IMR-90 (cell line): Measurements from ENCODE around the gene TMEM139. TPM values are rescaled to one million over a fixed set of nuclear protein-coding genes. Genes with fewer than 3 reads are reported as not detected.

Experiments
- ATAC-seq: fragments of 200-7000 bp; cut with Tn5 transposase; 2 replicates; pipeline ENCODE4 v1.9.1; 2020; ENCODE audit warnings: low read depth, mild to moderate bottlenecking, moderate library complexity
- BruUV-seq: library from RNA; stranded (reverse); fragments of 400-500 nt; replicated peaks from 2 replicates; lab custom pipeline; 2021; lab: Mats Ljungman, UMichigan
- CTCF ChIA-PET: fragments of 300-600 bp; formaldehyde crosslinking; extraction: SDS; loops from one replicate; lab custom pipeline; 2021; ENCODE audit warnings: antibody characterized with exemption; lab: Yijun Ruan, JAX
- POLR2A ChIA-PET: fragments of 300-600 bp; sonication (Branson Sonifier 250); formaldehyde crosslinking; loops from one replicate; lab custom pipeline; 2022; ENCODE audit warnings: antibody characterized with exemption; ENCODE audit not compliant: unreplicated experiment; lab: Charles Lee
- DNase-seq: peaks from one replicate; pipeline ENCODE4 v3.0.0; 2013
- H2AFZ ChIP-seq: replicated peaks from 2 replicates; pipeline ENCODE3; 2013; ENCODE audit warnings: low read length, mild to moderate bottlenecking; ENCODE audit not compliant: poor library complexity
- H2AK5ac ChIP-seq: 2 replicates; pipeline ENCODE4 v1.6.1; 2013; ENCODE audit warnings: low read depth, low read length, inconsistent platforms
- H2AK9ac ChIP-seq: replicated peaks from 2 replicates; pipeline ENCODE3; 2013; ENCODE audit warnings: mild to moderate bottlenecking, low read depth, low read length, moderate library complexity; ENCODE audit not compliant: poor library complexity
- H2BK120ac ChIP-seq: 2 replicates; pipeline ENCODE4 v1.6.1; 2013; ENCODE audit warnings: low read depth, low read length, inconsistent platforms
- H2BK15ac ChIP-seq: 3 replicates; pipeline ENCODE4 v1.6.1; 2013; ENCODE audit warnings: low read depth, low read length, inconsistent platforms
- H2BK20ac ChIP-seq: 2 replicates; pipeline ENCODE4 v1.6.1; 2013; ENCODE audit warnings: low read depth, mild to moderate bottlenecking, inconsistent platforms, low read length, moderate library complexity
- H2BK5ac ChIP-seq: 2 replicates; pipeline ENCODE4 v1.6.1; 2013; ENCODE audit warnings: mild to moderate bottlenecking, low read depth, low read length, inconsistent platforms; ENCODE audit not compliant: poor library complexity, severe bottlenecking
- H3K14ac ChIP-seq: replicated peaks from 2 replicates; pipeline ENCODE4 v1.6.1; 2013; ENCODE audit warnings: low read depth, low read length, inconsistent platforms
- H3K18ac ChIP-seq: 2 replicates; pipeline ENCODE4 v1.6.1; 2013; ENCODE audit warnings: low read depth, low read length, control low read depth
- H3K23ac ChIP-seq: 2 replicates; pipeline ENCODE4 v1.6.1; 2013; ENCODE audit warnings: low read depth, low read length, inconsistent platforms
- H3K27ac ChIP-seq: 2 replicates; pipeline ENCODE4 v1.5.1; 2013; ENCODE audit warnings: mild to moderate bottlenecking, control low read depth, low read length; ENCODE audit not compliant: insufficient read depth
- H3K27me3 ChIP-seq: 2 replicates; pipeline ENCODE4 v1.6.1; 2013; ENCODE audit warnings: low read length; ENCODE audit not compliant: control insufficient read depth, insufficient read depth
- H3K36me3 ChIP-seq: 2 replicates; pipeline ENCODE4 v1.6.1; 2013; ENCODE audit warnings: low read length, mixed read lengths; ENCODE audit not compliant: control insufficient read depth, insufficient read depth
- H3K4ac ChIP-seq: 2 replicates; pipeline ENCODE4 v1.6.1; 2013; ENCODE audit warnings: low read depth, low read length, inconsistent platforms
- H3K4me1 ChIP-seq: 2 replicates; pipeline ENCODE4 v1.6.1; 2013; ENCODE audit warnings: low read length, mixed read lengths; ENCODE audit not compliant: control insufficient read depth, insufficient read depth
- H3K4me2 ChIP-seq: 2 replicates; pipeline ENCODE4 v1.6.1; 2013; ENCODE audit warnings: low read depth, mild to moderate bottlenecking, control low read depth, low read length, moderate library complexity
- H3K4me3 ChIP-seq: 2 replicates; pipeline ENCODE4 v1.5.1; 2013; ENCODE audit warnings: low read depth, mild to moderate bottlenecking, control low read depth, low read length, moderate library complexity; ENCODE audit not compliant: insufficient read depth
- H3K56ac ChIP-seq: 2 replicates; pipeline ENCODE4 v1.6.1; 2013; ENCODE audit warnings: low read length, inconsistent platforms; ENCODE audit not compliant: insufficient read depth; ENCODE audit errors: extremely low read depth
- H3K79me1 ChIP-seq, 2 experiments: 2 replicates each; pipeline ENCODE4 v1.6.1; 2013; ENCODE audit warnings: low read length in 2 of 2, inconsistent platforms in 1 of 2, low read depth in 1 of 2
- H3K9ac ChIP-seq: 2 replicates; pipeline ENCODE4 v1.6.1; 2013; ENCODE audit warnings: low read depth, low read length, control low read depth
- H3K9me1 ChIP-seq: 2 replicates; pipeline ENCODE4 v1.6.1; 2013; ENCODE audit warnings: low read length, inconsistent platforms; ENCODE audit not compliant: insufficient read depth
- H3K9me3 ChIP-seq: 2 replicates; pipeline ENCODE4 v1.6.1; 2013; ENCODE audit warnings: low read length; ENCODE audit not compliant: control insufficient read depth, insufficient read depth
- H4K20me1 ChIP-seq: 2 replicates; pipeline ENCODE4 v1.6.1; 2013; ENCODE audit warnings: low read length, inconsistent platforms; ENCODE audit not compliant: insufficient read depth
- H4K5ac ChIP-seq: 2 replicates; pipeline ENCODE4 v1.6.1; 2013; ENCODE audit warnings: mild to moderate bottlenecking, low read depth, low read length, control low read depth
- H4K8ac ChIP-seq, 2 experiments: 2 replicates each; pipeline ENCODE4 v1.6.1; 2013; ENCODE audit warnings: low read depth in 2 of 2, low read length in 2 of 2, control low read depth in 1 of 2, inconsistent platforms in 1 of 2
- H4K91ac ChIP-seq: 2 replicates; pipeline ENCODE4 v1.6.1; 2013; ENCODE audit warnings: low read depth, low read length, inconsistent platforms; ENCODE audit not compliant: insufficient read depth
- BHLHE40 ChIP-seq: fragments of 150-350 bp; IDR thresholded peaks from 2 replicates; pipeline ENCODE4 v1.6.1; 2016; ENCODE audit warnings: mild to moderate bottlenecking, low read depth, low read length
- CEBPB ChIP-seq: IDR thresholded peaks from 2 replicates; pipeline ENCODE4 v1.6.1; 2012; ENCODE audit warnings: low read depth, low read length, improper control_type of control experiment
- CHD1 ChIP-seq: IDR thresholded peaks from 2 replicates; pipeline ENCODE4 v1.6.1; 2012; ENCODE audit warnings: low read depth, low read length, improper control_type of control experiment
- CTCF ChIP-seq: conservative IDR thresholded peaks from 2 replicates; pipeline ENCODE4 v1.5.1; 2012; ENCODE audit warnings: mild to moderate bottlenecking, low read depth, low read length, improper control_type of control experiment
- ELK1 ChIP-seq: fragments of 150-350 bp; IDR thresholded peaks from 2 replicates; pipeline ENCODE4 v1.6.1; 2016; ENCODE audit warnings: low read depth, mild to moderate bottlenecking, low read length, moderate library complexity, borderline replicate concordance
- FOS ChIP-seq: fragments of 150-350 bp; IDR thresholded peaks from 2 replicates; pipeline ENCODE4 v1.6.1; 2016; ENCODE audit warnings: low read depth, low read length
- MAFK ChIP-seq: IDR thresholded peaks from 2 replicates; pipeline ENCODE4 v1.6.1; 2012; ENCODE audit warnings: low read depth, low read length, improper control_type of control experiment
- MAZ ChIP-seq: IDR thresholded peaks from 2 replicates; pipeline ENCODE4 v1.6.1; 2012; ENCODE audit warnings: low read depth, mild to moderate bottlenecking, low read length, improper control_type of control experiment, moderate library complexity, borderline replicate concordance
- MXI1 ChIP-seq: IDR thresholded peaks from 2 replicates; pipeline ENCODE4 v1.6.1; 2012; ENCODE audit warnings: low read depth, mild to moderate bottlenecking, low read length, moderate library complexity, borderline replicate concordance
- NFE2L2 ChIP-seq: fragments of 150-350 bp; IDR thresholded peaks from 2 replicates; pipeline ENCODE4 v1.6.1; 2016; ENCODE audit warnings: low read depth, mild to moderate bottlenecking, low read length
- POLR2A ChIP-seq: IDR thresholded peaks from 2 replicates; pipeline ENCODE4 v1.6.1; 2012; ENCODE audit warnings: mild to moderate bottlenecking, low read depth, low read length
- RAD21 ChIP-seq: IDR thresholded peaks from 2 replicates; pipeline ENCODE4 v1.6.1; 2012; ENCODE audit warnings: low read length, improper control_type of control experiment
- RCOR1 ChIP-seq: IDR thresholded peaks from 2 replicates; pipeline ENCODE4 v1.6.1; 2012; ENCODE audit warnings: mild to moderate bottlenecking, low read length, improper control_type of control experiment; ENCODE audit not compliant: insufficient replicate concordance
- RFX5 ChIP-seq: IDR thresholded peaks from 2 replicates; pipeline ENCODE4 v1.8.0; 2012; ENCODE audit warnings: low read depth, mild to moderate bottlenecking, low read length, moderate library complexity
- SMC3 ChIP-seq: fragments of 150-350 bp; IDR thresholded peaks from 2 replicates; pipeline ENCODE4 v1.6.1; 2016; ENCODE audit warnings: low read depth, mild to moderate bottlenecking, antibody characterized with exemption, low read length, moderate library complexity
- USF2 ChIP-seq: fragments of 150-350 bp; IDR thresholded peaks from 2 replicates; pipeline ENCODE4 v1.6.1; 2017; ENCODE audit warnings: mild to moderate bottlenecking, antibody characterized with exemption, low read length, low read depth
- WGBS, 2 experiments: methylation state at CpG; one replicate each; pipeline versions ENCODE4 v1.1.5 to v1.1.7; 2013; ENCODE audit warnings: missing lambda C conversion rate in 2 of 2; ENCODE audit not compliant: insufficient read length in 1 of 2; ENCODE audit errors: extremely low coverage in 2 of 2; 5-methylcytosine and 5-hydroxymethylcytosine counted together
- dilution Hi-C: fragments of 300-500 bp; cut with HindIII; formaldehyde crosslinking; loops from one replicate; pipeline ENCODE4 v1.14.3; 2018; ENCODE audit warnings: low sequenced_read_pairs; ENCODE audit not compliant: unreplicated experiment
- in situ Hi-C: fragments of 300-500 bp; cut with MboI; formaldehyde crosslinking; loops from 3 replicates; pipeline ENCODE4 v1.14.3; 2019; ENCODE audit warnings: low sequenced_read_pairs, inconsistent platforms, mixed read lengths
- intact Hi-C: fragments of 100-400 bp; cut with micrococcal nuclease; formaldehyde crosslinking; loops from 2 replicates; pipeline ENCODE4 v1.10.0; 2022
- polyA plus RNA-seq, 3 experiments: library from polyadenylated mRNA; depleted of rRNA; stranded (reverse); fragments of >200 nt; gene quantifications; 2 replicates each; pipeline ENCODE4 v1.2.3, GENCODE V29; 2012; ENCODE audit warnings: low replicate concordance in 1 of 3
- total RNA-seq: library from RNA; depleted of rRNA; stranded (reverse); fragments of >200 nt; gene quantifications from 2 replicates; pipeline ENCODE4 v1.2.3, GENCODE V29; 2012

Gene TMEM139
- total and polyA plus RNA-seq, 2 of the 4 experiments (the other 2 are of a cell fraction): 0.07 TPM; not detected in 1

- dilution Hi-C loops: no loop called here
- no peaks in the 10 kb centered on the region for H3K9me3 ChIP-seq
- peaks cover 5% of the 10 kb centered on the region; the same call in 1 of the 2 replicates for H3K4me1 ChIP-seq
- H3K9ac ChIP-seq: no peak overlapping the region
- in situ Hi-C loops: no loop called here
- no peak overlapping the region for H4K5ac ChIP-seq
- no peak overlapping the region for H2BK5ac ChIP-seq
- peaks cover 6% of the 10 kb centered on the region; the same call in 1 of the 2 replicates for H3K9me1 ChIP-seq
- H3K56ac ChIP-seq: no peak overlapping the region
- no peak overlapping the region for H3K4me2 ChIP-seq
- peaks cover 4 to 22% of the 10 kb centered on the region in 2 experiments; a peak in 2 of 4 replicates for H3K79me1 ChIP-seq
- no peak overlapping the region for H2BK15ac ChIP-seq
- H4K20me1 ChIP-seq: peaks cover 9% of the 10 kb centered on the region; the same call in 1 of the 2 replicates
- no peaks in the 10 kb centered on the region for H3K27me3 ChIP-seq
- DNase-seq (no peak), ATAC-seq (no peak)
- WGBS, 2 experiments: 95% methylated on average over 3 of the region's 6 CpGs; no CpG with 5 or more reads in 1 of the 2 experiments
- H4K91ac ChIP-seq: no peak overlapping the region
- no peak overlapping the region for H2AFZ ChIP-seq
- H2BK120ac ChIP-seq: no peak overlapping the region
- no peak overlapping the region for H4K8ac ChIP-seq
- H3K4me3 ChIP-seq: no peak overlapping the region
- no peak overlapping the region for H2AK9ac ChIP-seq
- peaks cover 2% of the 10 kb centered on the region; the same call in 1 of the 2 replicates for H3K36me3 ChIP-seq
- H2BK20ac ChIP-seq: no peak overlapping the region
- no peak overlapping the region for H3K18ac ChIP-seq
- ChIA-PET CTCF (no interaction called here), POLR2A (interaction anchor here (0.5 kb wide), 1 partner anchor 50 kb away, joined by 3 read pairs; no protein-coding TSS in a partner anchor)
- no peak for TF ChIP-seq RFX5
- no peak for TF ChIP-seq MXI1
- TF ChIP-seq FOS: no peak
- no peak for TF ChIP-seq CEBPB
- TF ChIP-seq USF2: no peak
- no peak for TF ChIP-seq MAFK
- no peak for TF ChIP-seq SMC3
- TF ChIP-seq MAZ: no peak
- TF ChIP-seq NFE2L2: no peak
- TF ChIP-seq RCOR1: no peak
- TF ChIP-seq RAD21: no peak
- TF ChIP-seq ELK1: no peak
- TF ChIP-seq CTCF: no peak
- no peak for TF ChIP-seq CHD1
- TF ChIP-seq POLR2A: no peak
- no peak for TF ChIP-seq BHLHE40
- no peak overlapping the region for H3K14ac ChIP-seq
- no TSS peak for BruUV-seq
- H2AK5ac ChIP-seq: no peak overlapping the region
- H3K23ac ChIP-seq: no peak overlapping the region
- no peak overlapping the region for H3K4ac ChIP-seq
- intact Hi-C loops: no loop called here
- H3K27ac ChIP-seq: no peak overlapping the region
Observed at GRCh38 chr7:143286522-143286890, 1.7 kb downstream of the TMEM139 start.
